HG02885 (cell line): ENCODE measurements around the gene ACTN2.

ENCODE experiments used
- ATAC-seq: cut with Tn5 transposase; IDR thresholded peaks from one replicate; pipeline ENCODE4 v1.9.1; 2021; ENCODE audit warnings: mild to moderate bottlenecking; ENCODE audit not compliant: unreplicated experiment, poor library complexity

Gene ACTN2

GRCh38 chr1:236812334-236813030 is 126.2 kb downstream of the ACTN2 start:
- no peak for ATAC-seq
